Left forelimb (tissue), 1 donor: Measurements from ENCODE around the gene BACH1.

Experiments
- DNase-seq: peaks from one replicate; pipeline ENCODE4 v3.0.0-alpha.2; 2018; ENCODE audit warnings: low spot score

BACH1 gene

GRCh38 chr21:29382030-29382654, 83.4 kb downstream of the BACH1 start:
- DNase-seq = no peak

- no peak for DNase-seq
Measured at GRCh38 chr21:29384683-29385359, 86.1 kb downstream of the BACH1 start.

- DNase-seq = no peak
Measured at GRCh38 chr21:29385934-29386520, 87.3 kb downstream of the BACH1 start.

- DNase-seq = no peak
Measured at GRCh38 chr21:29386803-29387202, 88.1 kb downstream of the BACH1 start.

GRCh38 chr21:29387598-29387997, 88.9 kb downstream of the BACH1 start:
- no peak for DNase-seq

- DNase-seq = no peak
Measured at GRCh38 chr21:29389136-29389535, 90.4 kb downstream of the BACH1 start.

- no peak for DNase-seq
Measured at GRCh38 chr21:29390778-29391177, 92.1 kb downstream of the BACH1 start.

GRCh38 chr21:29394051-29394450, 95.3 kb downstream of the BACH1 start:
- no peak for DNase-seq
